Karpas-422 (cell line): ENCODE data around the gene DQX1. TPM values are rescaled to one million over a fixed set of nuclear protein-coding genes. Genes with fewer than 3 reads are reported as not detected.

ENCODE experiments used
- DNase-seq: peaks from one replicate; pipeline ENCODE4 v3.0.0-alpha.2; 2015
- H2AFZ ChIP-seq: fragments of 200-600 bp; sonication (generic); 2 replicates; pipeline ENCODE4 v1.6.1; 2014; ENCODE audit warnings: antibody characterized with exemption, low read length, mixed read lengths
- H3K27ac ChIP-seq: fragments of 200-600 bp; sonication (generic); 2 replicates; pipeline ENCODE4 v1.5.1; 2014; ENCODE audit warnings: mild to moderate bottlenecking, low read length, moderate library complexity
- H3K27me3 ChIP-seq: fragments of 200-600 bp; sonication (generic); 2 replicates; pipeline ENCODE4 v1.6.1; 2014; ENCODE audit warnings: low read length, mixed read lengths
- H3K36me3 ChIP-seq: fragments of 200-600 bp; sonication (generic); 2 replicates; pipeline ENCODE4 v1.6.1; 2014; ENCODE audit warnings: low read length, mixed read lengths; ENCODE audit not compliant: insufficient read depth
- H3K4me1 ChIP-seq: fragments of 200-600 bp; sonication (generic); 2 replicates; pipeline ENCODE4 v1.6.1; 2014; ENCODE audit warnings: mild to moderate bottlenecking, low read length, mixed read lengths
- H3K4me2 ChIP-seq: fragments of 200-600 bp; sonication (generic); 2 replicates; pipeline ENCODE4 v1.6.1; 2014; ENCODE audit warnings: low read length, low read depth, mild to moderate bottlenecking; ENCODE audit not compliant: poor library complexity, severe bottlenecking
- H3K4me3 ChIP-seq: fragments of 200-600 bp; sonication (generic); 2 replicates; pipeline ENCODE4 v1.5.1; 2014; ENCODE audit warnings: mild to moderate bottlenecking, antibody characterized with exemption, low read length, mixed read lengths
- H3K79me2 ChIP-seq: fragments of 200-600 bp; sonication (generic); 2 replicates; pipeline ENCODE4 v1.6.1; 2014; ENCODE audit warnings: mild to moderate bottlenecking, low read length, mixed read lengths
- H3K9ac ChIP-seq: fragments of 200-600 bp; sonication (generic); 2 replicates; pipeline ENCODE4 v1.6.0; 2014; ENCODE audit warnings: low read length
- H3K9me2 ChIP-seq: fragments of 200-600 bp; sonication (generic), shearing (Covaris generic); replicated peaks from 2 replicates; pipeline ENCODE4 v1.6.0; 2014; ENCODE audit warnings: mild to moderate bottlenecking, low read length, moderate library complexity; ENCODE audit not compliant: insufficient read depth
- H3K9me3 ChIP-seq: fragments of 300-700, 200-600 bp; sonication (generic); 2 replicates; pipeline ENCODE4 v1.6.1; 2014; ENCODE audit warnings: low read length, mixed read lengths
- H4K20me1 ChIP-seq: fragments of 200-600 bp; sonication (generic); 2 replicates; pipeline ENCODE4 v1.6.1; 2014; ENCODE audit warnings: mild to moderate bottlenecking, antibody characterized with exemption, low read length, low read depth; ENCODE audit not compliant: insufficient read depth
- total RNA-seq: library from RNA; depleted of rRNA; stranded (reverse); fragments of >200 nt; shearing (Covaris generic); gene quantifications from 2 replicates; pipeline ENCODE4 v1.2.3, GENCODE V29; 2014; ENCODE audit warnings: low replicate concordance

Gene DQX1
- total RNA-seq, 1 experiment from 2014 or later: 22.6 TPM

GRCh38 chr2:74499940-74500577 is 26.0 kb downstream of the DQX1 start:
- H3K36me3 ChIP-seq: no peaks in the 10 kb centered on the region
- H3K4me1 ChIP-seq: peaks cover 38% of the 10 kb centered on the region
- H4K20me1 ChIP-seq: no peaks in the 10 kb centered on the region
- no peak overlapping the region for H2AFZ ChIP-seq
- H3K79me2 ChIP-seq: peaks cover 15% of the 10 kb centered on the region
- no peaks in the 10 kb centered on the region for H3K9me3 ChIP-seq
- H3K4me2 ChIP-seq: no peak overlapping the region
- no peak overlapping the region for H3K4me3 ChIP-seq
- no peak for DNase-seq
- H3K9ac ChIP-seq: no peak overlapping the region
- no peak overlapping the region for H3K27ac ChIP-seq
- no peaks in the 10 kb centered on the region for H3K27me3 ChIP-seq
- no peaks in the 10 kb centered on the region for H3K9me2 ChIP-seq

GRCh38 chr2:74499267-74499939 is 26.6 kb downstream of the DQX1 start, which contains the start of gene LBX2:
LBX2 (minus strand) TSS chr2:74499603; CDS start chr2:74499537, 66 bp downstream.
- H3K9me3 ChIP-seq: no peaks in the 10 kb centered on the region
- H3K36me3 ChIP-seq: no peaks in the 10 kb centered on the region
- H4K20me1 ChIP-seq: no peaks in the 10 kb centered on the region
- peaks cover 32% of the 10 kb centered on the region for H3K4me1 ChIP-seq
- no peak within 1 kb of the TSS for H3K4me2 ChIP-seq
- H3K9ac ChIP-seq: no peak within 1 kb of the TSS
- H3K9me2 ChIP-seq: no peaks in the 10 kb centered on the region
- H3K79me2 ChIP-seq: peaks cover 11% of the 10 kb centered on the region
- DNase-seq: no peak
- H3K27ac ChIP-seq: no peak within 1 kb of the TSS
- H3K4me3 ChIP-seq: no peak within 1 kb of the TSS
- no peak within 1 kb of the TSS for H2AFZ ChIP-seq
- H3K27me3 ChIP-seq: no peaks in the 10 kb centered on the region

- no peaks in the 10 kb centered on the region for H3K27me3 ChIP-seq
- H3K4me1 ChIP-seq: peaks cover 25% of the 10 kb centered on the region
- no peak overlapping the region for H2AFZ ChIP-seq
- no peak overlapping the region for H3K27ac ChIP-seq
- H3K36me3 ChIP-seq: peaks cover 6% of the 10 kb centered on the region; the same call in 1 of the 2 replicates
- DNase-seq: no peak
- no peaks in the 10 kb centered on the region for H3K9me3 ChIP-seq
- no peaks in the 10 kb centered on the region for H4K20me1 ChIP-seq
- H3K9me2 ChIP-seq: no peaks in the 10 kb centered on the region
- H3K9ac ChIP-seq: no peak overlapping the region
- no peak overlapping the region for H3K4me3 ChIP-seq
- peaks cover 11% of the 10 kb centered on the region for H3K79me2 ChIP-seq
- no peak overlapping the region for H3K4me2 ChIP-seq
These were observed 27.3 kb downstream of the DQX1 start for GRCh38 chr2:74498500-74499266.

- Histone ChIP-seq H3K4me2 (no peak overlapping the region), H3K27me3 (no peaks in the 10 kb centered on the region), H3K79me2 (peaks cover 11% of the 10 kb centered on the region), H3K9me3 (no peaks in the 10 kb centered on the region), H3K36me3 (peaks cover 11% of the 10 kb centered on the region; the same call in 1 of the 2 replicates), H3K27ac (no peak overlapping the region), H3K9me2 (no peaks in the 10 kb centered on the region), H3K9ac (no peak overlapping the region), H4K20me1 (no peaks in the 10 kb centered on the region), H3K4me1 (peaks cover 19% of the 10 kb centered on the region), H2AFZ (no peak overlapping the region), H3K4me3 (no peak overlapping the region)
- no peak for DNase-seq
These were observed 28.1 kb downstream of the DQX1 start for GRCh38 chr2:74497777-74498499.

GRCh38 chr2:74496997-74497776 is 28.8 kb downstream of the DQX1 start:
- peaks cover 5% of the 10 kb centered on the region for H3K79me2 ChIP-seq
- H3K4me2 ChIP-seq: no peak overlapping the region
- no peaks in the 10 kb centered on the region for H3K9me2 ChIP-seq
- no peak overlapping the region for H3K9ac ChIP-seq
- H3K27ac ChIP-seq: no peak overlapping the region
- H2AFZ ChIP-seq: no peak overlapping the region
- H3K4me1 ChIP-seq: peaks cover 12% of the 10 kb centered on the region
- no peaks in the 10 kb centered on the region for H3K9me3 ChIP-seq
- H3K4me3 ChIP-seq: no peak overlapping the region
- no peaks in the 10 kb centered on the region for H4K20me1 ChIP-seq
- H3K36me3 ChIP-seq: peaks cover 12% of the 10 kb centered on the region; the same call in 1 of the 2 replicates
- no peaks in the 10 kb centered on the region for H3K27me3 ChIP-seq
- DNase-seq: no peak

- Histone ChIP-seq H4K20me1 (no peaks in the 10 kb centered on the region), H3K27ac (no peak overlapping the region), H3K9me2 (no peaks in the 10 kb centered on the region), H3K9me3 (no peaks in the 10 kb centered on the region), H3K4me1 (no peaks in the 10 kb centered on the region), H3K79me2 (no peaks in the 10 kb centered on the region), H3K36me3 (peaks cover 22% of the 10 kb centered on the region; the same call in 1 of the 2 replicates), H3K4me2 (no peak overlapping the region), H3K4me3 (no peak overlapping the region), H3K27me3 (no peaks in the 10 kb centered on the region), H2AFZ (no peak overlapping the region), H3K9ac (no peak overlapping the region)
- no peak for DNase-seq
These were observed 30.6 kb downstream of the DQX1 start for GRCh38 chr2:74495440-74495839.

GRCh38 chr2:74493546-74493945 is 32.5 kb downstream of the DQX1 start:
- H3K9me2 ChIP-seq: no peaks in the 10 kb centered on the region
- H3K4me1 ChIP-seq: no peaks in the 10 kb centered on the region
- DNase-seq: no peak
- no peak overlapping the region for H3K9ac ChIP-seq
- H2AFZ ChIP-seq: no peak overlapping the region
- peaks cover 22% of the 10 kb centered on the region; the same call in 1 of the 2 replicates for H3K36me3 ChIP-seq
- H3K79me2 ChIP-seq: no peaks in the 10 kb centered on the region
- no peaks in the 10 kb centered on the region for H3K27me3 ChIP-seq
- H3K4me3 ChIP-seq: no peak overlapping the region
- H3K9me3 ChIP-seq: no peaks in the 10 kb centered on the region
- no peak overlapping the region for H3K27ac ChIP-seq
- no peaks in the 10 kb centered on the region for H4K20me1 ChIP-seq
- no peak overlapping the region for H3K4me2 ChIP-seq
